Natural killer cell (primary cell): ENCODE results near the gene HPSE2. TPM values are rescaled to one million over a fixed set of nuclear protein-coding genes. Genes with fewer than 3 reads are reported as not detected.

Experiments used
- ATAC-seq, 3 donors: fragments of 150-1000 bp in 2 of 3; fragments of 200-7000 bp in 1 of 3; cut with Tn5 transposase; 1 replicate in 1 of 3; 2 replicates in 2 of 3; pipeline ENCODE4 v1.10.0; 2021; ENCODE audit warnings: mild to moderate bottlenecking in 2 of 3, moderate library complexity in 2 of 3
- DNase-seq, 2 donors: peaks; one replicate each; pipeline versions ENCODE4 v3.0.0 to v3.0.0-alpha.2; 2013 to 2021; ENCODE audit warnings: mixed read lengths in 1 of 2
- H3K27ac ChIP-seq: one replicate; pipeline ENCODE4 v1.5.1; 2013; ENCODE audit warnings: mild to moderate bottlenecking, low read length
- H3K27me3 ChIP-seq: one replicate; pipeline ENCODE4 v1.6.1; 2013; ENCODE audit warnings: low read length; ENCODE audit not compliant: control insufficient read depth, insufficient read depth
- H3K36me3 ChIP-seq: one replicate; pipeline ENCODE4 v1.6.1; 2013; ENCODE audit warnings: low read length; ENCODE audit not compliant: control insufficient read depth, insufficient read depth
- H3K4me1 ChIP-seq: one replicate; pipeline ENCODE4 v1.6.1; 2013; ENCODE audit warnings: low read length; ENCODE audit not compliant: control insufficient read depth, insufficient read depth
- H3K4me3 ChIP-seq: one replicate; pipeline ENCODE4 v1.5.1; 2013; ENCODE audit warnings: low read length
- H3K9me3 ChIP-seq: one replicate; pipeline ENCODE4 v1.6.1; 2013; ENCODE audit warnings: low read length; ENCODE audit not compliant: control insufficient read depth, insufficient read depth
- H3K27ac Mint-ChIP-seq, 2 donors: one replicate each; pipeline ENCODE4 v1.8.0; 2022; ENCODE audit warnings: mild to moderate bottlenecking in 2 of 2, mixed read lengths in 2 of 2, moderate library complexity in 1 of 2
- H3K27me3 Mint-ChIP-seq, 2 donors: one replicate each; pipeline ENCODE4 v1.8.0; 2022; ENCODE audit warnings: low read depth in 2 of 2, mixed read lengths in 2 of 2
- H3K36me3 Mint-ChIP-seq: one replicate; pipeline ENCODE4 v1.8.0; 2022; ENCODE audit warnings: mixed read lengths
- H3K4me1 Mint-ChIP-seq, 2 donors: one replicate each; pipeline ENCODE4 v1.8.0; 2022; ENCODE audit warnings: mixed read lengths in 2 of 2
- H3K4me3 Mint-ChIP-seq: one replicate; pipeline ENCODE4 v1.8.0; 2022; ENCODE audit warnings: mild to moderate bottlenecking, moderate library complexity, mixed read lengths
- H3K9me3 Mint-ChIP-seq, 2 donors: one replicate each; pipeline ENCODE4 v1.8.0; 2022; ENCODE audit warnings: mixed read lengths in 2 of 2
- WGBS: methylation state at CpG from one replicate; pipeline ENCODE4 v1.1.7; 2013; ENCODE audit warnings: missing lambda C conversion rate; ENCODE audit not compliant: insufficient coverage; 5-methylcytosine and 5-hydroxymethylcytosine counted together
- intact Hi-C: fragments of 100-400 bp; cut with micrococcal nuclease; formaldehyde crosslinking; loops from one replicate; pipeline ENCODE4 v1.14.2; 2022
- total RNA-seq, 4 donors: library from RNA; stranded (reverse); fragments of 120-200 nt in 1 of 4; gene quantifications; one replicate each; pipeline versions ENCODE4 v1.2.3 to v1.2.4, GENCODE V29; 2013 to 2022
- TF ChIP-seq, protein P1 (sequence below): fragments of 200-600 bp; IDR thresholded peaks from one replicate; pipeline ENCODE4 v1.8.0; 2022; ENCODE audit warnings: antibody characterized with exemption

HPSE2 gene
- total RNA-seq, 3 donors from 2014 or later (not counting 1 experiment from before 2014, with no cell fraction given): not detected

DNA sequence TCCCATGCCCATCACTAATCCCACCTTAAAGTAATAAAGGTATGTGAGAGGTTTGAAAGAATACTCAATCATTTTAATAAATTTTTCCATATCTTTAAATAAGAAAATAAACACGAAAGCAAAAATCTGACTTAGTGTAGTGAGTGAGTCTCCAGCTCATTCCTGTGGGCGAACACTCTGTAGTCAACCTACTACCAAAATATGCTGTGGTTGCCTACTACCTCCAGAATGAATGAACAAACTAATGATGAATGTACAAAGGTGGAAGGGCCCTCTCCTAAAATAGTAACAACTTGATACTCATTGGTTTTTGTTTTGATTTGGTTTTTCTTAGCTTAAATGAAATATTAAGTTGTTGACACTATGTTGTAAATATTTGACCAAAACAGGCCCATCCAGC lies 593.4 kb downstream of the HPSE2 start:
- H3K4me3 ChIP-seq: no peak overlapping the region
- H3K27ac ChIP-seq: no peak overlapping the region
- H3K4me3 Mint-ChIP-seq: no peak overlapping the region
- no peaks in the 10 kb centered on the region for H3K36me3 ChIP-seq
- TF ChIP-seq, protein P1, sequence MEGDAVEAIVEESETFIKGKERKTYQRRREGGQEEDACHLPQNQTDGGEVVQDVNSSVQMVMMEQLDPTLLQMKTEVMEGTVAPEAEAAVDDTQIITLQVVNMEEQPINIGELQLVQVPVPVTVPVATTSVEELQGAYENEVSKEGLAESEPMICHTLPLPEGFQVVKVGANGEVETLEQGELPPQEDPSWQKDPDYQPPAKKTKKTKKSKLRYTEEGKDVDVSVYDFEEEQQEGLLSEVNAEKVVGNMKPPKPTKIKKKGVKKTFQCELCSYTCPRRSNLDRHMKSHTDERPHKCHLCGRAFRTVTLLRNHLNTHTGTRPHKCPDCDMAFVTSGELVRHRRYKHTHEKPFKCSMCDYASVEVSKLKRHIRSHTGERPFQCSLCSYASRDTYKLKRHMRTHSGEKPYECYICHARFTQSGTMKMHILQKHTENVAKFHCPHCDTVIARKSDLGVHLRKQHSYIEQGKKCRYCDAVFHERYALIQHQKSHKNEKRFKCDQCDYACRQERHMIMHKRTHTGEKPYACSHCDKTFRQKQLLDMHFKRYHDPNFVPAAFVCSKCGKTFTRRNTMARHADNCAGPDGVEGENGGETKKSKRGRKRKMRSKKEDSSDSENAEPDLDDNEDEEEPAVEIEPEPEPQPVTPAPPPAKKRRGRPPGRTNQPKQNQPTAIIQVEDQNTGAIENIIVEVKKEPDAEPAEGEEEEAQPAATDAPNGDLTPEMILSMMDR: no peak
- no peaks in the 10 kb centered on the region for H3K9me3 ChIP-seq
- no peaks in the 10 kb centered on the region for H3K36me3 Mint-ChIP-seq
- intact Hi-C loops: no loop called here
- ATAC-seq (no peak), DNase-seq (no peak)
- H3K27me3 Mint-ChIP-seq: peaks cover 0 to 12% of the 10 kb centered on the region in 2 donors
- no CpG with 5 or more reads among the region's 2 CpGs for WGBS
- H3K4me1 Mint-ChIP-seq: no peaks in the 10 kb centered on the region
- H3K9me3 Mint-ChIP-seq: no peaks in the 10 kb centered on the region
- H3K4me1 ChIP-seq: no peaks in the 10 kb centered on the region
- peaks cover 7% of the 10 kb centered on the region for H3K27me3 ChIP-seq
- H3K27ac Mint-ChIP-seq: no peak overlapping the region

DNA sequence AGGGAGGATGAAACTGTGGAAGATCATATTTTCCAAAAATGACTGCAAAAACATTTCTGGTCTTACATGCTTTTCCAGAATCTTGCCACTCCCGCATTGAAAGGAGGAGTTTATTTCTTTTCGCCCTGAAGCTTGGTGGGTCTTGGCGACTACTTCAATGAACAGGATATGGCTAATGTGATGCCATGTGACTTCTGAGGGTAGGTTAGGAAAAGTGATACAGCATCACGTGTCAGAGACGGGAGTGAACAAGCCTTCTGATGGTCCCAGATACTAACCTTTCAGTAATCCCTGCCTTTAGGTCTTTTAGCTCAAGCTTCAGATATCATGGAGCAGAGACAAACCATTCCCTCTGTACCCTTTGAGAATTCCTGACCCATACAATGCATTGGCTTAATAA lies 596.7 kb downstream of the HPSE2 start:
- Histone ChIP-seq H3K4me1 (no peaks in the 10 kb centered on the region), H3K4me3 (no peak overlapping the region), H3K9me3 (no peaks in the 10 kb centered on the region), H3K27me3 (no peaks in the 10 kb centered on the region), H3K36me3 (no peaks in the 10 kb centered on the region), H3K27ac (no peak overlapping the region)
- TF ChIP-seq, protein P1: no peak
- no peak for ATAC-seq
- no peak for DNase-seq
- no peaks in the 10 kb centered on the region for H3K4me1 Mint-ChIP-seq
- intact Hi-C loops: no loop called here
- 89% methylated on average over 5 of the region's 5 CpGs for WGBS
- no peaks in the 10 kb centered on the region for H3K9me3 Mint-ChIP-seq
- no peak overlapping the region for H3K4me3 Mint-ChIP-seq
- no peaks in the 10 kb centered on the region for H3K36me3 Mint-ChIP-seq
- peaks cover 16 to 19% of the 10 kb centered on the region in 2 donors for H3K27me3 Mint-ChIP-seq
- no peak overlapping the region for H3K27ac Mint-ChIP-seq

DNA sequence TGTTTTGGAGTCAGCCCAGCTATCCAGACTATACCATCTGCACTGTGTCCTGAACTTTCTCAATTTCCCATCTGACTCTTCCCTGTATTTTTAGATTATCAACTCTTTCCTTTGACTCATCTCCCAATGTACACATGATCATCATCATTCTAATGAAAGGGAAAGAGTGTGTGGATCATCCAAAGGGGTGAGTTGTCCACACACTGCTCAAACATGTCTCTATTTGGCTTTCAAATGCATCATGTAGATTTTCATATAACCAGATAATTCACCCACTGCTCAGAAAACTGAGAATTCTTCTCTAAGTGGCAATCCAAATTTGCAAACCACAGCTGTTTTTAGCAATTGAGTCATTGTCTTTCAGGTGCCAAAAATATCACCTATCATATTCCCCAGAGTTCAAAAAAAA lies 598.7 kb downstream of the HPSE2 start:
- no peak overlapping the region for H3K27ac ChIP-seq
- H3K4me3 ChIP-seq: no peak overlapping the region
- peaks cover 21 to 23% of the 10 kb centered on the region in 2 donors for H3K27me3 Mint-ChIP-seq
- intact Hi-C loops: no loop called here
- H3K4me1 Mint-ChIP-seq: no peaks in the 10 kb centered on the region
- no peak for ATAC-seq
- no peaks in the 10 kb centered on the region for H3K36me3 ChIP-seq
- no peaks in the 10 kb centered on the region for H3K27me3 ChIP-seq
- H3K9me3 Mint-ChIP-seq: no peaks in the 10 kb centered on the region
- no peak for DNase-seq
- H3K9me3 ChIP-seq: no peaks in the 10 kb centered on the region
- no peaks in the 10 kb centered on the region for H3K4me1 ChIP-seq
- H3K27ac Mint-ChIP-seq: no peak overlapping the region
- H3K36me3 Mint-ChIP-seq: no peaks in the 10 kb centered on the region
- TF ChIP-seq, protein P1: no peak
- no peak overlapping the region for H3K4me3 Mint-ChIP-seq

DNA sequence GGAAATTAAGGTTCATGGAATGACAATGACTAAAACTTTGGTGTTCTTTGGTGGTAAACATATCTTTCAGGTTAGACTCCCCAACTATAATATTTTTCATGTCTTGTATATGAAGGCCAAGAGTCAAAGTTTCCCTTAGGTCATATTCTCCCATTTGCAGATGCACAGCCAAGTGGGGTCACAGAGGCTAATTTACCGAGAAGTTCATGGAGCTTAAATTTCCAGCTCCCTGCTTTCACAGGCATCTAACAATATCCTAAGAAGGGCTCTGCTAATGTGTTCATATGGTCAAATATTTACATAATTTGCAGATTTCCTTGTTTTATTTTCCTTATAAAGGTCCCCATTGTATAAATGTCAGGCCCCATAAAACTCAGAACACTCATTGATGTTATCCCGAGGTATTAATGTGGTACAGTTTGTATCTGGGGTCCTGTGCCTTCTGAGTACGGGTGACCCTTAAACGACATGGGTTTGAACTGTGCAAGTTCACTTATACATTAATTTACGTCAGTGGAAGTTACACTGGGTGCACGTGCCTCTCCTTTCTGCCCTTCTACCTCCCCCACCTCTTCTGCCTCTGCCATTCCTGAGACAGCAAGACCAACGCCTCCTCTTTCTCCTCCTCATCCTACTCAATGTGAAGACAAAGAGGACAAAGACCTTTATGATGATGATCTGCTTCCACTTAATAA lies 603.0 kb downstream of the HPSE2 start:
- TF ChIP-seq, protein P1: no peak
- ATAC-seq (no peak), DNase-seq (no peak)
- no peaks in the 10 kb centered on the region for H3K36me3 Mint-ChIP-seq
- H3K4me3 Mint-ChIP-seq: no peak overlapping the region
- Histone ChIP-seq H3K4me3 (no peak overlapping the region), H3K27me3 (no peaks in the 10 kb centered on the region), H3K9me3 (no peaks in the 10 kb centered on the region), H3K36me3 (no peaks in the 10 kb centered on the region), H3K27ac (no peak overlapping the region), H3K4me1 (no peaks in the 10 kb centered on the region)
- H3K27me3 Mint-ChIP-seq: peaks cover 29 to 35% of the 10 kb centered on the region in 2 donors
- no peaks in the 10 kb centered on the region for H3K4me1 Mint-ChIP-seq
- H3K27ac Mint-ChIP-seq: no peak overlapping the region
- intact Hi-C loops: no loop called here
- 84% methylated on average over 7 of the region's 7 CpGs for WGBS
- H3K9me3 Mint-ChIP-seq: peaks cover 0 to 2% of the 10 kb centered on the region in 2 donors
